COLO829 (cell line): ENCODE measurements around the gene ATOSA.

Experiments used
- DNase-seq: peaks from one replicate; pipeline ENCODE4 v3.0.0; 2012; ENCODE audit warnings: low spot score

Gene ATOSA

DNA sequence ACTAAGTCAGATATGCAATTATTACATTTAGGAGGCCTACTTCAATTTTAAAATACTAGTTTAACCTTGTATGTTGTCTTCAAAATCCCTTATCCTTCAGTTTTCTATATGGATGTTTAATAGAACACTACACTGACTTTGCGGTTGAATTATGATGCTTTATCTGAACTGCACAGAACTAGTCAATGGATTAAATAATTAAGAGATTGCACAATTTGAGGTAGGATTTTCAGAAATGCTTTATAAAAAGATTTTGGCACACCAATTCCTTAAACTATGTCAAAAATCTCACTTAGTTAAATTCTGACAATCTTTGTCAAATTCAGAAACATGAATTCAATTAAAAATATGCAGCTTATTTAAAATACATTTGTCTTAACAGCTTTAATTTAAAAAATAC lies 28.1 kb downstream of the ATOSA start:
- DNase-seq = no peak

DNA sequence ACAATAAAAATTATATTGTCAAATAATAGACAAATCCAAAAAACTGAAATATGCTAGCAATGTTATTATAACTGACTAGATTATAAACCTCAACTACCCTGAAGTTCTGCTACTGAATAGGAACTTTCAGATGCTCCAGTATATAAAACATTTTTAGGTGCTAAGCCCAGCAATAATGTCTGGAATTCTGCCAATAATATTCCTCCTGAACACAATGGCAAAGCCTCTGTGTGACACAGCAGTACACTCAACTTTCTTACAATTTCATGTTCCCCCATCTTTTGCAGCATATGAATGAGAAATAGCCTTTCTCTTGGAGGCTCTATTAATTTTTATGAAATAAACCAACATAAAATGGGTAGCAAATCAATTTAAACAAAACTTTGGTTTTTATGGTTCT lies 29.5 kb downstream of the ATOSA start:
- DNase-seq = no peak

DNA sequence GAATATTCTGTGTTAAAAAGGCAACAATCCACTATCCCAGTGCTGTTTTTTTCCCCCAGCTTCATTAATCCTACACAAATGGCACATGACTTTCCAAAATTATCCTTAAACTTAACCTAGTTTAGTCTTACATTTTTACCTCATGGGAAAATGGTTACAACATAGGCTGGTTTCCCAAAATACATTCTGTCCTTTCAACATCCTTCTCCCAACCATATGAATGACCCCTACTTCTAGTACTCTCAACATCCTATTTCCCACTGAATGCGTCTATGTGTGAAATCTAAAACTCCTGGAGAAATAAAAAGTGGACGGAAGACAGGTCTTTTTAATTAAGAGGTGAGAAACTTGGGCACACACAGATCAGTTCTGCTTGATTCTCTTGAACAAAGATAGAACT lies 33.3 kb downstream of the ATOSA start:
- no peak for DNase-seq

DNA sequence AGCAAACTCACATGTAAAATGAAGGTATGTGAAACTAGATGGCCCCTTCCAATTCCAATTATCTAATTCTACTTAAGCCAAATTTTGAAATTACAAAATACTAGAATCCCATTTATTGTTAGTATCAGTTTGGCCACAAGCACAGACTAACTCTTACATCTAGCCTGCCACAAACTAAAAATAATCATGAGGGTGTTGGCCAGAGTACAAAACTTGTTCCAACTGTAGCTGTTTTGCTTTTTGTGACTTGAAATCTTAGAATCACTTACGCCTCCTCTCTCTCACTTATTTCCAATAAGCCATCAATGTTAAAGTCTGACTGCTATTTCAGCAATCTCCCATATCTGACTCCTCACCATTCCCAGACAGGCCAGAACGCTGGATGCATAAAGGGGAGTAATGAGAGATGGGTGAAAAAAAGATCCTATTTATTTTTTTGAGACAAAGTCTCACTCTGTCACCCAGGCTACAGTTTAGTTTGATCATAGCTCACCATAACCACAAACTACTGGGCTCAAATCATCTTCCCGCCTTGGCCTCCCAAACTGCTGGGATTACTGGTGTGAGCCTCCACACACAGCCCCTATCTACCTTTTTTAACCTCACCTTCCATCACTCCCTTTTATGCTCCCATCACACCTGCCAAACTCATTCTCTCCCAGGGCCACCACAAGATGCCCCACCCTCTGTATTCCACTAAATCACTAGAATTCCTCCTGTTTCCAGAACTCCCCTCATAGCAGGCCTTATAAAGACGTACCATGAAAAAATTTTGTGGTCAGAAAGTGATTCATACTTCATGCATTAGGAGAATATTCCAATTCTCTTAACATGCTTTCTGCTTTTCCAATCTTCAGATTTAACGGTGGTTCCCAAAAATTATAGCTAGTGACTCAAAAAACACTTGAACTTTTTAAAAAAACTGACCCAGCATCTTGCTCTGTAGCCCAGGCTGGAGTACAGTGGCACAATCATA lies 36.5 kb downstream of the ATOSA start:
- DNase-seq = no peak

DNA sequence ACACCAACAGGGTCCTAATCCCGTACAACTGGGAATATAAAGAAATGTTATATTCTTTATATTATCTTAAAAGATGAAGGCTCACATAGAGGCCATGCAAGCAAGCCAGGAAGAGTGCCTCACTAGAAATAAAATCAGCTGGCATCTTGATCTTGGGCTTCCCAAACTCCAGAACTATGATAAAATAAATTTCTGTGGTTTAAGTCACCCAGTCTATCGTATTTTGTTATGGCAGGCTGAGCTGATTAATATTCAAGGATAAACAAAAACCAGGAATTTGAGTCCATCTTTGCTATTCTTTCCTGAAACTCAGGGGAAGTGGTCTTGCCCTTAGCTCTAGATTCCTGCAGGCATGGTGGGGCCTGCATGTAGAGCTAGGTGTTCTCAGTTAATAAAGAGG lies 42.7 kb downstream of the ATOSA start:
- DNase-seq = no peak

DNA sequence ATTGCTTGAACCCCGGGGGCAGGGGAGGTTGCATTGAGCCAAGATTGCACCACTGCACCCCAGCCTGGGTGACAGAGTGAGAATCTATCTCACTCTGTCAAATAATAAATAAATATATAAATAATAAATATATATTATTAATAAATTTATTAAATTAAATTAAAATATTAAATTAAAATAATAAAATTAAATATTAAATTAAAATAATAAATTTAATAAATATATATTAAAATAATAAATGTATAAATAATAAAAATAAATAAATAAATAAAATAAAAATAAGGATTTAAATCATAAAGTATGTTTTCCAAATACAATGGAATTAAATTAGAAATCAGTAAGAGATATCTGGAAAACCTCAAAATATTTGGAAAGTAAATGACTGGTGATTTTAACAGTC lies 43.3 kb downstream of the ATOSA start:
- DNase-seq = no peak
